Ectodermal cell (in vitro differentiated cells): ENCODE results near the gene LRIT2.

Experiments used
- H3K27ac ChIP-seq: 2 replicates; pipeline ENCODE4 v1.7.0; 2013; ENCODE audit warnings: mild to moderate bottlenecking, low read depth, low read length; ENCODE audit not compliant: insufficient read depth, poor library complexity, severe bottlenecking
- H3K27me3 ChIP-seq: 2 replicates; pipeline ENCODE4 v1.7.0; 2013; ENCODE audit warnings: mild to moderate bottlenecking, low read length; ENCODE audit not compliant: insufficient read depth, control insufficient read depth, poor library complexity, severe bottlenecking
- H3K36me3 ChIP-seq: one replicate; pipeline ENCODE4 v1.7.0; 2013; ENCODE audit warnings: low read length; ENCODE audit not compliant: control insufficient read depth, insufficient read depth
- H3K4me1 ChIP-seq: one replicate; pipeline ENCODE4 v1.7.0; 2013; ENCODE audit warnings: low read length; ENCODE audit not compliant: control insufficient read depth, insufficient read depth
- H3K4me3 ChIP-seq: 2 replicates; pipeline ENCODE4 v1.7.0; 2013; ENCODE audit warnings: low read depth, low read length, control low read depth; ENCODE audit not compliant: insufficient read depth
- H3K9me3 ChIP-seq: 2 replicates; pipeline ENCODE4 v1.7.0; 2013; ENCODE audit warnings: mild to moderate bottlenecking, low read length, moderate library complexity; ENCODE audit not compliant: control insufficient read depth
- WGBS, 2 experiments: methylation state at CpG; one replicate each; pipeline ENCODE4 v1.1.7; 2013; ENCODE audit warnings: missing lambda C conversion rate in 2 of 2; 5-methylcytosine and 5-hydroxymethylcytosine counted together

The LRIT2 gene

DNA sequence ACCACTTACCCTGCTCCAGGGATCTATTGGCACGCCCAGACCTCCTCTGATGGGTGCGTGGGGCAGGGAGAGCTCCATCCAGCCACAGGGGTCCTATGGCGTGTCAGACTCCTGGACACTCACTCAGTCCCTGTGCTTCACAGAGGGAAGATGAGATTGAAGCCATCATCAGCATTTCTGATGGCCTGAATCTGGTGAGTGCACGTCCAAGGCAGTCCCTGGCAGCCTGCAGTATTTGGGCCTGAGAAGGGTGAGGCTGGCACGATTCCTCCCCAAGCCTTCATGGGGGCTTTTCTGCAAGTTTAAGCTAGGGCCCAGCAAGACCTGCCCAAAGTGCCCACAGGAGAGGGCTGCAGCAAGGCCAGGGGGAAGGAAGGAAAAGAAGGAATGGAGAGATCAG, 27.7 kb downstream of the LRIT2 start:
- H3K4me3 ChIP-seq, result no peak overlapping the region
- H3K9me3 ChIP-seq, result no peaks in the 10 kb centered on the region
- 88 to 93% methylated on average over 5 of the region's 5 CpGs for WGBS, 2 experiments
- no peak overlapping the region for H3K27ac ChIP-seq
- H3K36me3 ChIP-seq, result no peaks in the 10 kb centered on the region
- peaks cover 5% of the 10 kb centered on the region for H3K4me1 ChIP-seq
- peaks cover 64% of the 10 kb centered on the region for H3K27me3 ChIP-seq

DNA sequence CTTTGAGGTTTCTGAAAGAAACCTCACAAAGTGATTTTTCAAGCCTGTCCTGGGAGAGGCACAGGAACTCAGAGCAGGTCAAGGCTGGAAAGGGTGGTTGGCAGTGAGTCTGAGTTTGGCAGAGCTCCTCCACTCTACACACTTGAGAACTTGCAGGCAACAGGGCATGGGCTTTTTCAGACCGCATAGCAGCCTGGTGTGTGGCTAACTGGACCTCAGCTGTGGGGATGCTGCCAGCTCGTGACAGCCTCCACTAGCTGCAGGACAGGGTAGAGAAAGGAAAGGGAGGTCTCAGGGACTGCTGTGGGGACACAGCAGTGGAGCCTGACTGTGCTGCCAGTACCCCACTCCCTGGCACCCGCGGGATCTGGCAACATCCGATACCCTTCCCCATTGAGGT, 28.4 kb downstream of the LRIT2 start:
- H3K4me3 ChIP-seq, result no peak overlapping the region
- H3K27me3 ChIP-seq, result peaks cover 71% of the 10 kb centered on the region
- no peaks in the 10 kb centered on the region for H3K36me3 ChIP-seq
- peaks cover 3% of the 10 kb centered on the region for H3K4me1 ChIP-seq
- H3K27ac ChIP-seq, result no peak overlapping the region
- WGBS, 2 experiments, result 91 to 92% methylated on average over 5 of the region's 5 CpGs
- H3K9me3 ChIP-seq, result no peaks in the 10 kb centered on the region

DNA sequence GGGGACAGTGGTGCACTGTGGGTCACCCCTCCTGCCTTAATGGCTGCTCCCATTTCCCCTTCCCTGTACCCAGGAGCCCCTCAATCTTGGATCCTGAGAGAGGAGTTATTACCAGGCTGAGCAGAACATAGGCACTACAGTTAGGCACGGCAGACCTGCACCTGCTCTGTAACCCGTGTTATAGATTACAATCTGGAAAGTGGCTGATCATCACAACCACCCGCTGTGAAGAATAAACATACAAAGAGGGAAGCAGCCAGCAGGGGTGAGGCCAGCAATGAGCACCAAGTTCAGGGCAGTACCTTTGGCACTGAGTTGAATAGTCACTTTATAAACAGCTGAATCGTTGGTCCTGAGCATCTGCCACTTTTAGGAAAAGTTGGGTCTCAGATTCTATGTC, 29.3 kb downstream of the LRIT2 start:
- Histone ChIP-seq H3K36me3 (no peaks in the 10 kb centered on the region), H3K4me3 (no peak overlapping the region), H3K4me1 (no peaks in the 10 kb centered on the region), H3K9me3 (no peaks in the 10 kb centered on the region), H3K27ac (no peak overlapping the region), H3K27me3 (peaks cover 79% of the 10 kb centered on the region)
- 64 to 68% methylated on average over 4 of the region's 4 CpGs for WGBS, 2 experiments

GRCh38 chr10:84195044-84195830, 30.1 kb downstream of the LRIT2 start:
- peak overlapping the region; percentile 38 for H3K4me3 ChIP-seq
- peaks cover 81% of the 10 kb centered on the region for H3K27me3 ChIP-seq

DNA sequence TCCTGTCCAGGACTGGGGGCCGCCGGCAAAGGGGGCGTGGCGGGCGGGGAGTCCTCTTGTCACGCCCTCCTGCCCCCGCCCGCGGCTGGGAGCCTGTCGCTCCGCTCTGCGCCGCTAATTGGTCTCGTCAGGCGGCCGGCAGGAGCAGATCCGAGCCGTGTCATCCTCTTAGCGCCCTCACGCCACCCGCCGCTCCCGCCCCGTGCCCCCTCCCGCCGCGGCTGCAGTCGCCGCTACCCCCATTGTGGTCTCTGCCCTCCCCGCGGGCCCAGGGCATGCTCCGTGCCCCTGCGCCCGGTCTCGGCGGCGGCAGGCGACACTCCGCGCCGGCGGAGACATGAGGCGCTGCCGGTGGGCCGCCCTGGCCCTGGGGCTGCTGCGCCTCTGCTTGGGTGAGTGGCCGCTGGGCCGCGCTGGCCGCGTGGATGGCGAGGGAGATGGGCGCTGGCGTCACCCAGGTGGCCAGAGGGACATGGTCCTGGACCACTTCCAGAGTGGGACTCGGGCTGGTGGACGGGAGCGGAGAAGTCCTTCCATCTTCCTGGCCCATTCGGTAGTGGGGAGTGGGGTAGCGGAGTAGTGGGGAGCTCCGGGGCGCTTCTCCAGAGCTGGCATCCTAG, 30.8 kb downstream of the LRIT2 start, which contains the start of gene CDHR1:
Gene CDHR1, plus strand, starts transcription at position 114 of the 620 bp plus-strand sequence. Its CDS starts 224 bp downstream, at position 338.
- no peaks in the 10 kb centered on the region for H3K4me1 ChIP-seq
- H3K36me3 ChIP-seq, result no peaks in the 10 kb centered on the region
- H3K9me3 ChIP-seq, result no peaks in the 10 kb centered on the region
- peak within 1 kb of the TSS; percentile 38 for H3K4me3 ChIP-seq
- WGBS, 2 experiments, result 1% methylated on average over 61 of the region's 61 CpGs
- peaks cover 81% of the 10 kb centered on the region for H3K27me3 ChIP-seq
- no peak within 1 kb of the TSS for H3K27ac ChIP-seq

More at GRCh38 chr10:84195044-84195830, 30.1 kb downstream of the LRIT2 start:
- no peak overlapping the region for H3K27ac ChIP-seq
- no peaks in the 10 kb centered on the region for H3K9me3 ChIP-seq
- H3K4me1 ChIP-seq, result no peaks in the 10 kb centered on the region
- WGBS, 2 experiments, result 38 to 40% methylated on average over 43 of the region's 43 CpGs
- no peaks in the 10 kb centered on the region for H3K36me3 ChIP-seq

GRCh38 chr10:84193846-84194423, 31.4 kb downstream of the LRIT2 start:
- 35 to 41% methylated on average over 5 of the region's 5 CpGs for WGBS, 2 experiments
- peaks cover 80% of the 10 kb centered on the region for H3K27me3 ChIP-seq
- H3K4me3 ChIP-seq, result peak overlapping the region; percentile 38
- no peaks in the 10 kb centered on the region for H3K36me3 ChIP-seq
- no peak overlapping the region for H3K27ac ChIP-seq
- H3K4me1 ChIP-seq, result no peaks in the 10 kb centered on the region
- no peaks in the 10 kb centered on the region for H3K9me3 ChIP-seq

DNA sequence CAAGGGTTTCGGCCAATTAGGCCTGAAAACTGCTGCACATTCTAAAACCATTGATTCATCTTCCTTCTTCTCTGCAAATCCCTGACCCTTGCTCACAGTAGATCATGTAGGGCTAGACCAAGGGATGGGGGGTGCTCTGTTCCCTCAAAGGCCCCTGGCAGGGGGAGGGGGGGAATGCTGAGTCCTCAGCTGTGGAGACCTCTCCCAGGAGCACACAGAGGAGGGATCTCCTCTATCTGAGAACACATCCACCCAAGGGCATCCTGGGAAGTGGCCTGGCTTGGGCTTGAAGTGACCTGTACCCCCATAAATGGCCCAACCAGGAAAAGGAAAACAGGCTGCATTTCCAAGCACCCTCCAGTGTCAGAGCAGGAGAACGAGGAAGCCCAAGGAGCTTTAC, 32.0 kb downstream of the LRIT2 start:
- no peaks in the 10 kb centered on the region for H3K4me1 ChIP-seq
- H3K36me3 ChIP-seq, result no peaks in the 10 kb centered on the region
- no peak overlapping the region for H3K4me3 ChIP-seq
- no peaks in the 10 kb centered on the region for H3K9me3 ChIP-seq
- H3K27ac ChIP-seq, result no peak overlapping the region
- 91 to 98% methylated on average over 2 of the region's 2 CpGs for WGBS, 2 experiments
- H3K27me3 ChIP-seq, result peaks cover 74% of the 10 kb centered on the region

DNA sequence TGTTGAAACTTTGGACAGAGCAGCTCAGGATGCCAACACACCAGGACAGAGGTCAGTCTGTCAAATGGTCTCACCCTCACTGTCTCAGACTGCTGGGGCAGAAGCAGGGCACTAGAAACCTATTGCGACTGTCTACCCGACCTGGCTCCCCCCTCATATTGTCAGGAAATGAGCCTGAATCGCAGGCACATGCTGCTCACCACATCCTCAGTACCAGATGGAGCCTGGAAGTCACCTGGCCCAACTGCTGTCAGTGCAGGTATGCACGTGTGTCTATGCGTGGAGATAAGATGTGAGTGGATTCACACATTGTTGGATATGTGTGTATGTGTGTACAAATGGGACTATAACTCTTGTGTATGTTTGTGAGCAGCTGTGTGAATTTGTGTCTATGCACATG, 34.2 kb downstream of the LRIT2 start:
- Histone ChIP-seq H3K27me3 (peaks cover 51% of the 10 kb centered on the region), H3K4me1 (no peaks in the 10 kb centered on the region), H3K9me3 (no peaks in the 10 kb centered on the region), H3K4me3 (no peak overlapping the region), H3K27ac (no peak overlapping the region), H3K36me3 (no peaks in the 10 kb centered on the region)
- 89 to 90% methylated on average over 5 of the region's 5 CpGs for WGBS, 2 experiments

DNA sequence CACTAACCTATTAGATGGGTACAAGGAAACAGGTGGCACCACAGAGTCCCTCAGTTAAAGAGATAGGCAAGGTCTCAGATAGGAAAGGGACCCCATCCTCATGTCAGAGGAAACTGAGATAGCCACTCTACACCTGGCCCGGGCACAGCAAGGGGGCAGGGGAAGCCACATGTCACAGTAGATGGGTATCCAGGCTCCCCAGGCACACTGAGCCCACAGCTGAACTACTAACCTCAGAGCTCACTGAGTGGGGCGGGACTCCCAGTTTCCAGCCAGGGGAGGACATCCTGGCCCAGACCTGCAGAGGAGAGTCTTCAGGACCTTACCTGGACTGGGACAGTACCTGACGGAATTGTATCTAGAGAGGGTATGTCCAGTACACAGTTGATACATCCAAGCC, 34.7 kb downstream of the LRIT2 start:
- 87 to 92% methylated on average over 3 of the region's 3 CpGs for WGBS, 2 experiments
- no peak overlapping the region for H3K27ac ChIP-seq
- no peaks in the 10 kb centered on the region for H3K9me3 ChIP-seq
- H3K27me3 ChIP-seq, result peaks cover 47% of the 10 kb centered on the region
- no peaks in the 10 kb centered on the region for H3K36me3 ChIP-seq
- no peaks in the 10 kb centered on the region for H3K4me1 ChIP-seq
- no peak overlapping the region for H3K4me3 ChIP-seq

GRCh38 chr10:84188815-84189214, 36.5 kb downstream of the LRIT2 start:
- no peak overlapping the region for H3K27ac ChIP-seq
- no peaks in the 10 kb centered on the region for H3K4me1 ChIP-seq
- no peaks in the 10 kb centered on the region for H3K36me3 ChIP-seq
- H3K27me3 ChIP-seq, result peaks cover 28% of the 10 kb centered on the region
- H3K4me3 ChIP-seq, result no peak overlapping the region
- WGBS, 2 experiments, result 79 to 82% methylated on average over 3 of the region's 3 CpGs
- H3K9me3 ChIP-seq, result no peaks in the 10 kb centered on the region
